Stimulated activated CD4-positive, alpha-beta T cell treated with anti-CD3 and anti-CD28 coated beads, Interleukin-15, amount 100 ng/mL, for 1 hour (primary cell): Measurements from ENCODE around the gene CAVIN4.

ENCODE experiments used
- DNase-seq, 2 donors: peaks; one replicate each; pipeline ENCODE4 v3.0.0-alpha.2; 2020; ENCODE audit warnings: low read depth in 1 of 2, low spot score in 1 of 2

The CAVIN4 gene, protein sequence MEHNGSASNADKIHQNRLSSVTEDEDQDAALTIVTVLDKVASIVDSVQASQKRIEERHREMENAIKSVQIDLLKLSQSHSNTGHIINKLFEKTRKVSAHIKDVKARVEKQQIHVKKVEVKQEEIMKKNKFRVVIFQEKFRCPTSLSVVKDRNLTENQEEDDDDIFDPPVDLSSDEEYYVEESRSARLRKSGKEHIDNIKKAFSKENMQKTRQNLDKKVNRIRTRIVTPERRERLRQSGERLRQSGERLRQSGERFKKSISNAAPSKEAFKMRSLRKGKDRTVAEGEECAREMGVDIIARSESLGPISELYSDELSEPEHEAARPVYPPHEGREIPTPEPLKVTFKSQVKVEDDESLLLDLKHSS

DNA sequence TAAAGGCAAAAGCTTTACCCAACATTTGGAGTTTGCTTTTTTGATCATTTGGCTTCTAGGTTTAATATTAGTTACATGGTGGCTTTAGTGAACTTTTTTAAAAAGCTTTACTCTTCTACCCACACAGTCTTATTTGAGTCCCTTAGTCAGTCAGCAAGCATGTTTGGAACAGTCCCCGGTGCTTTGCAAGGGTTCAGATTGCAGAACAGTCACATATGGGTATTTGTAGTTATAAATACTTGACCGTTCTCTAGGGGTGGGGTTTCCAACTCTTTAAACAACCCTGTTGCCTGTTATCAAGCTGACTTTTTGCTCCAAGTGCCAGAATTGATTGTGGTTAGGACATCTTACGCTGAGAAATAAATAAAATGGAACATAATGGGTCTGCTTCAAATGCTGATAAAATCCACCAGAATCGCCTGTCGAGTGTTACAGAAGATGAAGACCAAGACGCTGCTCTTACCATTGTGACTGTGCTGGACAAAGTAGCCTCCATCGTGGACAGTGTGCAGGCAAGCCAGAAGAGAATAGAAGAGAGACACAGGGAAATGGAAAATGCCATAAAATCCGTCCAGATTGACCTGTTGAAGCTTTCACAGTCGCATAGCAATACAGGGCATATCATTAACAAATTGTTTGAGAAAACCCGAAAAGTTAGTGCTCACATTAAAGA, at the start of gene CAVIN4:
TSS of gene CAVIN4 (plus strand) at position 304 of the 673 bp plus-strand sequence. CDS start at position 369, 65 bp downstream.
- no peak for DNase-seq

DNA sequence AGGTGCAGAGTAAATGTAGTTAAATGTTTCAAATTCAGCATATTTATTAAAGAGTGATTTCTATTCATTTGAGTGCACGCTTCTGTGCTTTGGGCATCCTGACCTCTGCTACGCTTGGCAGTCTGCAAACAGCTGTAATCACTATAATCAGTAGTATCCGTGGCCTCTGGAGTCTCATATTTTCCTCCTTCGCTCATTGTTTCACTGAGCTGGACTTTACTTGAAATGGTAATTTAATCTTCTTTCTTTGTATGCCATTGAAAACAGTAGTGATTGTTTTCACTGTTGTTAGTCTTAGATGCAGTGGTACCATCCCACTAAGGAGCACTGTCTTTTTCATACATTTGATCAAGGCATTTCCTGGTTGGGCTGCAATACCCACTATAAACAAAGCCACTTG, 43.5 kb upstream of the CAVIN4 start:
- DNase-seq: no peak

DNA sequence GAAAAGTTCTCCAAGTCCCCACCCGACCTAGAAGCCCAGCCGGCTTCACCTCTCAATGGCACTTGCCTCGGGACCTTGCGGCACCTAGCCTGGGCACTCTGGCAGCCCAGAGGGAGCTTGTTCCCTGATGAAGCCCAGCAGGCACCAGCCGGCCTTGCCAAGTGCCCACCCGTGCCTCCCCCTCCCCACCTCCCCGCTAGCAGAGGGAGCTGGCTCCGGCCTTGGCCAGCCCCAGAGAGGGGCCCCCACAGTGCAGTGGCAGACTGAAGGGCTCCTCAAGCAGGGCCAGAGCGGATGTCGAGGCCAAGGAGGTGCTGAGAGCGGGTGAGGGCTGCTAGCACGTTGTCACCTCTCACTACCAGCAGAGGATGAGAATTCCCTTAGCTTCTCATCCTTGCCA, 37.6 kb upstream of the CAVIN4 start:
- no peak for DNase-seq

GRCh38 chr9:100549048-100549447, 28.8 kb upstream of the CAVIN4 start:
- DNase-seq: no peak

DNA sequence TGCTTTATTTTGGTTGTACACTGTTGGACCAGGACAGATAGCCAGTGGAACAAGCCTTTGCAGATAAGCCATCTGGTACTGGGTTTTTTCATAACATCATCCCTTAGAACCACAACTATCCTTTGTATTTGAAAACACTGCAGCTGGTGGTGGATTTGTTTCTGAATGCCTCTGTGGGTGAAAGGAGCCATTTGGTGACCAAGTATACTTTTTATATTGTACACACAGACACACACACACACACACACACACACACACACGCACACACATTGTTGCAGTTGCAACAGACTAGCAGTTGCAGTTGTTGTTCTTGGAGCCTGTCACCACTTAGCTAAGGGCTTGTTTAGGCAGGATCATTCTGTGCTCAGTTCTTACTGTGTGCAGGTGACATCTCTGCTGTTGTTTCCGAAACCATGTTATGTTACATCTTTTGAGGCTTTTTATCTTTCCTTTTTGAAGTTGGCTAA, 22.9 kb upstream of the CAVIN4 start:
- DNase-seq: no peak

GRCh38 chr9:100555471-100555870, 22.4 kb upstream of the CAVIN4 start:
- DNase-seq: no peak

DNA sequence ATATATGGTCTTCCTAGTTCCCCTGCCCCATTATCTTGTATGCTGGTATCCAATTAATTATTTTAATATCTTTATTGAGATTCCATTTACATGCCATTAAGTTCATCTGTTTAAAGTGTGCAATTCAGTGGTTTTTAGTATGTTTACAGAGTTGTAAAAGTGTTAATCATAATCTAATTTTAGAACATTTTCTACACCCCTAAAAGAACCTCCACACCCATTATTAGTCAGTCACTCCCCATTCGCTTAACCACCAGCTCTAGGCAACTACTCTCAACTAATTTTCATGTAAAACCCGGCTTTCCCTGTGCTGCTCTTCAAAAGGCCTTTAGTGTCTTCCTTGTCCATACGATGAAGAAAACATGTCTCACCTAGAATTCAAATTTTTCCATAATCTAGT, 20.8 kb upstream of the CAVIN4 start:
- DNase-seq: no peak

- no peak for DNase-seq
Measured at GRCh38 chr9:100561256-100561655, 16.6 kb upstream of the CAVIN4 start.

GRCh38 chr9:100567856-100568255, 10.0 kb upstream of the CAVIN4 start:
- DNase-seq: no peak

DNA sequence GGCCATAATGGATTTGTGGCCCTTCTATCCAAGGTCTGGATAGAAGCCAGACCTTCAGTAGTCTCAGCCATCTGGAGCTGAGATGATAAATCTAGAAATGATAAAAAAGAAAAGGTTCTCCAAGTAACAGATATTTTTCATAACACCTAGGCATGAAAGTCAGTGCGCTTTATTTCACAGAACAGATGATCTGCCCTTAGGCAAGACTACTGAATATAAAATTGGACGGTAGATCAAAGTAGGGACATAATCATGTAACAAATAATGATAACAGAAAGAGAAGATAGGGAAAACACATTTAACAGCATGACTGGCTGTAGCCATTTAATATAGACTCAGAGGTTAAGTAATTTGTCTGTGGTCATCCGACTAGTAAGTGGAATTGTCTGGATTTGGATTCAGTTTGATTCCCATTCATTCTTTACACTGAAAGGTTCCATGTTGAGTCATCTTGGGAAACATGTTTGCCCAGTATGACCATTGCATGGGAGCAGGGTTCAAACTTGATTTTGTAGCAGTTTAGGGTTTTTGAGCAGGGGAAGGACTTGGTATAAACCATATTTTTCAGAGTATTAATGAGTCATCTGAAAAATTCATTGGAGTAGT, 4.1 kb upstream of the CAVIN4 start:
- no peak for DNase-seq

DNA sequence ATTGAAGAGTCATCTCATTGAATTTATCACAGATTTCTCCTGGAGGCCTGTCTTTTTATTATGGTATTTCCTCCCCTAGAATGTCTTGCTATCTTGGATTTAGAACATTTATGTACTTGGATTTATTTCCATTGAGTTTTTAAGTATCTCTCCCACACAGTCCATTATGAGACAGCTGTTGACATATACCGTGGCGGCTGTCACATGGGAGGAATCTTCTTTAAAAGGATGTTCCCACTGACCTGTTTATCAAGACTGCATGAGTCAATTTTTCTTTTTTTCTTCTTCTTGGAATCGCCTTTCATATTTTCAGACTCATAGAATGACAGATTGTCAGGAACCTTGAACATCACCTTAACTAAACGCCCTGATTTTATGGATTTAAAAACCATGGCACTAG, 2.9 kb upstream of the CAVIN4 start:
- DNase-seq: no peak

GRCh38 chr9:100575765-100576386, 2.0 kb upstream of the CAVIN4 start:
- DNase-seq: no peak

- no peak for DNase-seq
Measured at GRCh38 chr9:100578610-100579009, 731 bp downstream of the CAVIN4 start.

DNA sequence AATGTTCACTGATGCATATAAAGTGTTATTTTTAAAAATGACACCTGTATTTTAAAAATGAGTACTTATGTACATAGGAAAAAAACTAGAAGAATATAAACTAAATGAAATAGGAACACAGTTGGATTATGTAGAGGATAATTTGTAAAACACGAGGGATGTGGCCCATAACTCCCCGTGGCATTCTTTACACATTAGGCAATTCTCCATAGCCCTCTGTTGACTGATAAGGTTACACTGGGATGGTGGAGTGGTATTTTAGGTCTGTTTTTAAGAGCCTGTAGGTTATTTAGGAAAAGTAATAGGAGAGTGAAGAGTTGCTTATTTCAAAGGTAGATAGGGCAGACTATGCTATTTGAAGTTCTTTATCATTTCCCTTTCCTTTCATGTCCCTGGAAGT, 1.8 kb downstream of the CAVIN4 start:
- DNase-seq: no peak

GRCh38 chr9:100580257-100580656, 2.4 kb downstream of the CAVIN4 start:
- DNase-seq: no peak

DNA sequence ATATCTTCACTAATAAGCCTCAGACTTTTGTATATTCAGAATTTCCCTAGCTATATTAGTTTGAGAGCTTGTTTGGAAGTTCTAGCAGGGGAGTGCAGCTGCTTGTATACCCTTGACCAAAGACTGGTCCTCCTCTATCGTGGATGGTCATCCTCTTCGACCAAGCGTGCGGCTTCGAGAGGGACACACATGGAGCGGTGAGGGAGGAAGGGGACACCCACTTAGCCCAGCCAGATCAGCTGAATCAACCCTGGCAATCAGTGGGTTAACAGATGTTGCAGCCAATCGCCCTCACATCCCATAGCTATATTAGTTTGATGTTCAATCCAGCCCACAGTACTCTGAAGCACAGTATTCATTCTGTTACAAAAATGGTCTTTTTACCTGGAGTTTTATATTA, 3.2 kb downstream of the CAVIN4 start:
- DNase-seq: no peak

GRCh38 chr9:100581661-100582060, 3.8 kb downstream of the CAVIN4 start:
- no peak for DNase-seq

DNA sequence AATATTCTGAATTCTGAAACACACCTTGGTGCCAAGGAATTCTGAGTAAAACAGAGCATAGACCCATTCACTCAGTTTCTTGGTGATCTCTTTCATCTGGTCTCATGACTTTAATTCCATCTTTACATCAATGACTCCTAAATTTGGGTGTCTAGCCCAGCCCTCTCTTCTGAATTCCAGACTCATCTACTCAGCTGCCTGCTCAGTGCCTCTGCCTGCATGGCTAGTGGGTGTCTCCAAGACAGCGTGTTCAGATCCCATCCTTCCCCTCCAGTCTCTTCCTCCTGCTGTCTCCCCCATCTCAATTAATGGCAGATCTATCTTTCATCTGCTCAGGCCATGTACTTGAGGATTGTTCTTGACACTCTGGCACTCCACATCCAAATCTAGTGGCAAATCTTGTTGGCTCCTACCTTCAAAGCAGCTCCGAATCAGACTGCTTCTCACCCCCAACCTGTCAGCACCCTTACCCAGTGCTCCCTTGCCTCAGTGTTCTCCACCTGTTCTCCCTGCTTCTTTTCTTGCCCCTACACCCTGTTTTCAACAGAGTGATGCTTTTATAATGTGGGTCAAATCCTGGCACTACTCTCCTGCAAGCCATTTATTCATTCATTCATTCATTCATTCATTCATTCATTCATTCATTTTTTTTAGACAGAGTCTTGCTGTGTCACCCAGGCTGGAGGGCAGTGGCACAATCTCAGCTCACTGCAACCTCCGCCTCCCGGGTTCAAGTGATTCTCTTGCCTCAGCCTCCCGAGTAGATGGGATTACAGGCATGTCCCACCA, 5.3 kb downstream of the CAVIN4 start:
- DNase-seq: no peak

GRCh38 chr9:100584951-100585350, 7.1 kb downstream of the CAVIN4 start:
- DNase-seq: no peak

DNA sequence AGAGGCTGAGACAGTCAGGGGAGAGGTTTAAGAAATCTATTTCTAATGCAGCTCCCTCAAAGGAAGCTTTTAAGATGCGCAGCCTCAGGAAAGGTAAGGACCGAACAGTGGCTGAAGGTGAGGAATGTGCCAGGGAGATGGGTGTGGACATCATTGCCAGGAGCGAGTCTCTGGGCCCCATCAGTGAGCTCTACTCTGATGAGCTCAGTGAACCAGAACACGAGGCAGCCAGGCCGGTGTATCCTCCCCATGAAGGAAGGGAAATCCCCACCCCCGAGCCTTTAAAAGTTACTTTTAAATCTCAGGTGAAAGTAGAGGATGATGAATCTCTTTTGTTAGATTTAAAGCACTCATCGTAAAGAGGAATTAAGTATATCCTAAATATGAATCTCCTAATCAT, 8.2 kb downstream of the CAVIN4 start:
- no peak for DNase-seq

DNA sequence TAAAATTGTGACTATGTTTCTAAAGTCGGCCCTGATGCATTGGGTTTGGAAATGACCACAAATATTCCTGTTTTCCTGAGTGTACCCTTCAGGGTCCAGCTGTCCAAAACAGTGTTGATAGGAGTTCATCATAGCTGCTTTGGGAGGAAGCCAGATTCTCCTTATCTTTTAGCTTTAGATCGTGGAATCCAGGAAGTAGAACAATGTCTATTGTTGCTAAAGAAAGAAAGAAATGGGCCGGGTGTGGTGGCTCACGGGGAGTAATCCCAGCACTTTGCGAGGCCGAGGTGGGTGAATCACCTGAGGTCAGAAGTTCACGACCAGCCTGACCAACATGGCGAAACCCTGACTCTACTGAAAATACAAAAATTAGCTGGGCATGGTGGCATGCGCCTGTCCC, 9.5 kb downstream of the CAVIN4 start:
- no peak for DNase-seq
